Astrocyte of the spinal cord (primary cell): Measurements from ENCODE around the gene SNX22.

ENCODE experiments used
- DNase-seq: peaks from one replicate; pipeline ENCODE4 v3.0.0; 2011; ENCODE audit warnings: low read depth, low spot score
- H3K4me3 ChIP-seq: 2 replicates; pipeline ENCODE4 v1.5.1; 2011; ENCODE audit warnings: low read depth, mild to moderate bottlenecking, low read length, moderate library complexity
- in situ Hi-C: cut with HindIII; loops from 2 replicates; pipeline ENCODE4 v1.10.0; 2017; ENCODE audit warnings: low sequenced_read_pairs
- TF ChIP-seq, protein P1 (sequence below): IDR thresholded peaks from 2 replicates; pipeline ENCODE4 v1.5.1; 2012; ENCODE audit warnings: low read depth, mild to moderate bottlenecking, low read length, inconsistent platforms

The SNX22 gene

DNA sequence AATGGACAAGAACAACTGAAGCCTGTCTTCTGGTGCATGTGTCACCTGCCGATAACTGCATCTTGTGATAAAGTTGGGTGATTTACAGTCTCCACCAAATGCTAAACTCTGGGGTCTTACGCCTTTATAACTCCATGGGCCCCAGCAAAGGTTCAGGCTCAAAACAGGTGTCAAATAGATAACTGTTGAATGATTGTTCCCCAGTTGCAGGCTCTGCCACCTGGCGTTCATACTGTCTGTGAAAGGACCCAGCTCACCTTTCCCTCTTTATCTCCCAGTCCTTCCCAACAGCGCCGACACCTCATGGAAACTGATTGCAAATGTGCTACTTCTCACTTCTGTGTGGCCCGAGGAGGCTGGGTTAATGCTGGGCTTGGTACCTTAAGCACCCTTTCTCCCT, 8.3 kb upstream of the SNX22 start:
- in situ Hi-C loops: no loop called here

GRCh38 chr15:64144192-64144564, 7.4 kb upstream of the SNX22 start:
- TF ChIP-seq, protein P1, sequence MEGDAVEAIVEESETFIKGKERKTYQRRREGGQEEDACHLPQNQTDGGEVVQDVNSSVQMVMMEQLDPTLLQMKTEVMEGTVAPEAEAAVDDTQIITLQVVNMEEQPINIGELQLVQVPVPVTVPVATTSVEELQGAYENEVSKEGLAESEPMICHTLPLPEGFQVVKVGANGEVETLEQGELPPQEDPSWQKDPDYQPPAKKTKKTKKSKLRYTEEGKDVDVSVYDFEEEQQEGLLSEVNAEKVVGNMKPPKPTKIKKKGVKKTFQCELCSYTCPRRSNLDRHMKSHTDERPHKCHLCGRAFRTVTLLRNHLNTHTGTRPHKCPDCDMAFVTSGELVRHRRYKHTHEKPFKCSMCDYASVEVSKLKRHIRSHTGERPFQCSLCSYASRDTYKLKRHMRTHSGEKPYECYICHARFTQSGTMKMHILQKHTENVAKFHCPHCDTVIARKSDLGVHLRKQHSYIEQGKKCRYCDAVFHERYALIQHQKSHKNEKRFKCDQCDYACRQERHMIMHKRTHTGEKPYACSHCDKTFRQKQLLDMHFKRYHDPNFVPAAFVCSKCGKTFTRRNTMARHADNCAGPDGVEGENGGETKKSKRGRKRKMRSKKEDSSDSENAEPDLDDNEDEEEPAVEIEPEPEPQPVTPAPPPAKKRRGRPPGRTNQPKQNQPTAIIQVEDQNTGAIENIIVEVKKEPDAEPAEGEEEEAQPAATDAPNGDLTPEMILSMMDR: no peak
- no peak overlapping the region for H3K4me3 ChIP-seq
- no peak for DNase-seq
- in situ Hi-C loops: no loop called here

More for the DNA sequence above, 8.3 kb upstream of the SNX22 start:
- H3K4me3 ChIP-seq: no peak overlapping the region
- DNase-seq: no peak
- TF ChIP-seq, protein P1: no peak

- TF ChIP-seq, protein P1: no peak
- no peak overlapping the region for H3K4me3 ChIP-seq
- in situ Hi-C loops: no loop called here
- no peak for DNase-seq
Measured at GRCh38 chr15:64144565-64145281, 6.8 kb upstream of the SNX22 start.

- no peak overlapping the region for H3K4me3 ChIP-seq
- TF ChIP-seq, protein P1: no peak
- no peak for DNase-seq
- in situ Hi-C loops: no loop called here
Measured at GRCh38 chr15:64146041-64146440, 5.5 kb upstream of the SNX22 start.

DNA sequence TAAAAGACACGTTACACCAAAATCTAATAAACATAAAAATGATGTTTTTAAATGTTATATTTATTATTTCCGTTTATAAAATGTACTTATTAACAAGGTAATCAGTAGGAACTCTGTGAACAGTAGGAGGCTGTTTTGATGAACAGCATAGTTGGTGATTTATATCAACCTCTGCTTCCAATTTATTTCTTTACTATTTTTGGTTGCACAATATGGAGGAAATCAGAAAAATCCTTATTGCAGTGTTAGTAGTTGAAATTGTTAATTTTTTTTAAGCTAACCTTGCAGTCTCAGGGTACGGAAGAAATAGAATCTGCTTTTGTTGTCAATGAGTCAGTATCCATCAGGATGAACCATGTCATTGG, 5.0 kb upstream of the SNX22 start:
- TF ChIP-seq, protein P1: no peak
- DNase-seq: no peak
- no peak overlapping the region for H3K4me3 ChIP-seq
- in situ Hi-C loops: no loop called here

GRCh38 chr15:64146885-64147681, 4.4 kb upstream of the SNX22 start:
- H3K4me3 ChIP-seq: no peak overlapping the region
- TF ChIP-seq, protein P1: no peak
- in situ Hi-C loops: no loop called here
- peak; percentile 42 for DNase-seq
